ENCODE results near the gene HNRNPR. TPM values are rescaled to one million over a fixed set of nuclear protein-coding genes. Genes with fewer than 3 reads are reported as not detected.

HNRNPR gene
- polyA plus RNA-seq, 1 of the 3 experiments (the other 2 are of a cell fraction) = 111 TPM

- peak overlapping the region in 1 of 2 experiments; percentile 57; a peak in 2 of 4 replicates for H3K27ac ChIP-seq (ENCODE audit: low read depth in 2 of 2, low read length in 1 of 2)
- CTCF ChIA-PET = interaction anchor here (1.3 to 1.4 kb wide), 2 partner anchors 175 to 297 kb away, joined by 3 to 7 read pairs; no protein-coding TSS in a partner anchor
- no peak overlapping the region for H3K4me2 ChIP-seq
- TF ChIP-seq TEAD4 (IDR thresholded peaks at IDR 0.05; ENCODE audit: borderline replicate concordance, insufficient read depth) (peak; percentile 36; the same call in 1 of the 2 replicates), FOXJ3 (CRISPR knock-in tag; IDR thresholded peaks at IDR 0.05) (no peak), MEF2A (IDR thresholded peaks at IDR 0.05; ENCODE audit: borderline replicate concordance, low read depth) (no peak), EZH2phosphoT487 (IDR thresholded peaks at IDR 0.05; ENCODE audit: borderline replicate concordance, low read depth) (no peak), USF2 (IDR thresholded peaks at IDR 0.05; ENCODE audit: borderline replicate concordance, low read depth, low read length) (no peak), POLR2AphosphoS5 (IDR thresholded peaks at IDR 0.05; ENCODE audit: low read depth, low read length) (no peak; the same call in 1 of the 2 replicates), GATA2 (CRISPR knock-in tag; IDR thresholded peaks at IDR 0.05) (no peak), NFIC (IDR thresholded peaks at IDR 0.05; ENCODE audit: borderline replicate concordance) (peak; percentile 95), MXI1 (IDR thresholded peaks at IDR 0.05; ENCODE audit: low read depth, low read length) (no peak), SIN3A (IDR thresholded peaks at IDR 0.05; ENCODE audit: borderline replicate concordance, low read depth, low read length) (0 out of 2 replicates have a peak, but pooled peaks have one; percentile 37), REST (IDR thresholded peaks at IDR 0.05; ENCODE audit: low read depth, low read length) (no peak), JUND (IDR thresholded peaks at IDR 0.05) (peak; percentile 46; the same call in 1 of the 2 replicates), TAF1 (IDR thresholded peaks at IDR 0.05; ENCODE audit: borderline replicate concordance, low read depth, low read length) (no peak), GABPA (IDR thresholded peaks at IDR 0.05; ENCODE audit: low read depth) (no peak), YY1 (IDR thresholded peaks at IDR 0.05; ENCODE audit: low read depth) (no peak), MAX (IDR thresholded peaks at IDR 0.05; ENCODE audit: low read depth) (no peak), PBX3 (IDR thresholded peaks at IDR 0.05) (peak; percentile 91), EP300 (IDR thresholded peaks at IDR 0.05; ENCODE audit: borderline replicate concordance in 1 of 2, low read depth in 1 of 2, low read length in 1 of 2) (peak in 1 of 2 experiments; percentile 50; a peak in 1 of 4 replicates), CTCF (IDR thresholded peaks at IDR 0.05) (no peak), RXRA (IDR thresholded peaks at IDR 0.05; ENCODE audit: borderline replicate concordance, low read depth) (no peak), CHD2 (IDR thresholded peaks at IDR 0.05; ENCODE audit: low read length, partially characterized antibody) (no peak), SMC3 (IDR thresholded peaks at IDR 0.05; ENCODE audit: low read depth, low read length) (no peak), ZBTB33 (IDR thresholded peaks at IDR 0.05; ENCODE audit: borderline replicate concordance, low read depth) (no peak)
Observed at GRCh38 chr1:23273450-23274133, 70.5 kb downstream of the HNRNPR start.

More at GRCh38 chr1:23273450-23274133, 70.5 kb downstream of the HNRNPR start:
- Histone ChIP-seq H3K27me3 (ENCODE audit: insufficient read depth) (no peaks in the 10 kb centered on the region), H3K79me2 (ENCODE audit: insufficient read depth) (no peaks in the 10 kb centered on the region), H3K9ac (no peak overlapping the region), H2AFZ (ENCODE audit: low read depth) (no peak overlapping the region), H3F3A (replicated peaks; ENCODE audit: insufficient read depth) (peaks cover 24% of the 10 kb centered on the region), H3K4me3 (ENCODE audit: low read depth in 2 of 2, low read length in 1 of 2) (no peak overlapping the region), H3K9me2 (no peaks in the 10 kb centered on the region), H3K9me3 (no peaks in the 10 kb centered on the region), H4K20me1 (ENCODE audit: insufficient read depth) (no peaks in the 10 kb centered on the region), H3K36me3 (replicated peaks in 1 of 2; ENCODE audit: control insufficient read depth in 1 of 2, insufficient read depth in 2 of 2, low read length in 1 of 2) (no peaks in the 10 kb centered on the region), H3K4me1 (ENCODE audit: control insufficient read depth in 1 of 2, insufficient read depth in 2 of 2, low read depth in 1 of 2, low read length in 1 of 2) (no peaks in the 10 kb centered on the region)
- no peak for DNase-seq
- POLR2A ChIA-PET = no interaction called here
- WGBS (ENCODE audit: low lambda C conversion rate) = 66% methylated on average over 8 of the region's 8 CpGs
